Stimulated activated CD4-positive, alpha-beta T cell treated with anti-CD3 and anti-CD28 coated beads, Interleukin-1b, Interleukin-23, amount 100 ng/mL, for 24 hours (primary cell): ENCODE data around the gene OR5H14.
"Not testable (repeated sequence)": the region's sequence is repeated elsewhere in the genome, so short reads cannot be mapped to it uniquely, and the experiment has no call there.

Experiments used
- DNase-seq, 4 experiments: peaks; one replicate each; pipeline ENCODE4 v3.0.0-alpha.2; 2020; ENCODE audit warnings: low read depth in 4 of 4, low spot score in 1 of 4

The OR5H14 gene

DNA sequence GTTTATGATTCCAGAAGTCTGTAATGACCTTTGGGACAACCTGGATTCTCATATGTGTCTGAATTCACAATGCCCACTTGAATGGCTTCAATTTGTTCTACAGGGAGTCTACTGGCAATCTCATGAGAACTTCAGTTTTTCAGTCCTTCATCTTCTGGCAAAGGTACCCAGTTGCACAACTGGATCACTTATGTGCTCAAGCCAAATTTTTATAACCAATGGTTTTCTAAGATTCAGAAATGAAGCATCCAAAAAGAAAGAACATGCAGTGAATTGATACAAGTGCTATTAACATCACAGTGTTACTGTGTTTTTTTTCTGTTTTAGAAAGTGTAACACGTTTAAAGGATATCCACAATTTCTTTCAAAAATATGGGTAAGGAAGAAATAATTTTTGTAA is at the start of gene OR5H14:
OR5H14 (plus strand) TSS at position 301 of the 400 bp plus-strand sequence. CDS start 1,907 bp downstream, outside the sequence.
- no peak for DNase-seq

DNA sequence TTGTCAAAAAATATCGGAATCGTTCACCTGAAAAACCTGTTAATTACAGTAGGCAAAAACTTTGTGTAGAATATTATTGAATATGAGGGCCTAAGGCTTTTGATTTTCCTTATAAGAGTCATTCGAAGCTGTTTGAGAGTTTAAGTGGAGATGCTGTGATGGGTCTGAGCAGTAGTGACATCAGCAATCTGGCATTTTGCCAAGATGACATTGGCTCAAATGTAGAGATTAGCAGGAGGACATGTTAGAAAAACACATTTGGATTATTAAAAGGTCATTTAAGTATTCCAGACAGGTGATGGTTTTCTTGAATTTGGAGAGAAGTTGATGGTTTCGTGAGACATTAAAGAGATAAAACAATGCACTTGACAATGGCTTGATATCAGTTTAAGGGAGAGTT is 47.4 kb upstream of the OR5H14 start:
- DNase-seq: no peak

DNA sequence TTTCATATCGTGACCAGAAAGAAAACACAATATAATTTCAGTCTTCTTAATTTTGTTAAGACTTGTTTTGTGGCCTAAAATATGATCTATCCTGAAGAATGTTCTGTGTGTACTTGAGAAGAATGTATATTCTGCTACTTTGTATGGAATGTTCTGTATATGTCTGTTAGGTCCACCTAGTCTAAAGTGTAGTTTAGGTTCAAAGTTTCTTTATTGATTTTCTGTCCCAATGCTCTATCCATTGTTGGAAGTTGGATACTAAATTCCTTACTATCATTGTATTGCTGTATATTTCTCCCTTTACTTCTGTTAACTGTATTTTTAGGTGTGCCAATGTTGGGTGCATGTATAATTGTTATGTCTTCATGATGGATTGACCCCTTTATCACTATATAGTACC is 39.1 kb upstream of the OR5H14 start:
- no peak for DNase-seq

DNA sequence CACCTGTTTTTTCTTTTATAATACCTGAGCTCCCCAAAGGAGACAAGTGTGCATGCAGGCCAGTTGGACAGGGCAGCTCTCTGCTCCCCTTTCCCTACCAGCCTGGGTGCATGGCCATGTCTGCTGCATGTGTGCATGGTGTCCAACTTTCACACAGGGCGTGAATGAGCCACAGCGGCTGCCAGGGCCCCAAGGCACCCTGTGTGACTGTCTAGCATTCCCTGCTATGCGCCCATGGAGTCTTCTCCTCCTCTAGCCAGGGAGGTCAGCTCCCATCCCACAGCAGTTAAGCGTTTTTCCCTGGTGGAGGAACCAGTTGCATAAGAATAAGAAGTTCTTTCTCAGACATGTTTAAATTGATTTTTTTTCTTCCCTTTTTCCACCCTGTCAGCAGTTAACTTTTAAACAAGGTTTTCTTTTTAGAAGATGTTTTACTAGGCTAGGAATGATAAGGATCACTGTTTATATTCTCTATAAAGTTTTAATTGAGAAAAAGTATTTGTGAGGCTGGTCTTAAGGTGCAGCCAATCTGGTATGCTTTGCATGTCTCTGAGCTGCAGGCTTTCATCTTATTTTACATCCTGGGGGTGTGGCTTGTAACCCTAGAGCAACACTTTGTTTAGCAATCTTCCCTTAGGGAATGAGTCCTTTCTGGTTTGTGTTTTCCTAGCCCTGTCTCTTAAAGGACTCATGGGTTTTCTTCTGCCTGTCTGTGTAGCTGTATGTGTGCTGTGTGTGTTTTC is 37.3 kb upstream of the OR5H14 start:
- DNase-seq: no peak

DNA sequence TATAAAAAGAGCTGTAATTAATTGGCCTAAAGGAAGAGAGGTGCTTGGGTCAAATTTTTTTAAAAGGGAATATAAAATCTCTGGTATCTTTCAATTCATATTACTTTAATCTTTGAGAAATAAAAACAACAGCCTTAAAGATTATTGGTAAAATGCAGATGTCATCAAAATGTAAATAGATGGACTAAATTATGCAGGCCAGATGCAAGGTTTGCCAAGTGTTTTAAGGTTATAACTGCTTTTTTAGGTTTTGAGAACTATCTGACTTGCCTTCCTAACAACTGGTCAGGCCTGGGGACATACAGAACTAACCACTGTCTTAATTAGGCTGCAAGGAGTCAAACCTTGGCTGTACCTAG is 36.8 kb upstream of the OR5H14 start:
- no peak for DNase-seq

DNA sequence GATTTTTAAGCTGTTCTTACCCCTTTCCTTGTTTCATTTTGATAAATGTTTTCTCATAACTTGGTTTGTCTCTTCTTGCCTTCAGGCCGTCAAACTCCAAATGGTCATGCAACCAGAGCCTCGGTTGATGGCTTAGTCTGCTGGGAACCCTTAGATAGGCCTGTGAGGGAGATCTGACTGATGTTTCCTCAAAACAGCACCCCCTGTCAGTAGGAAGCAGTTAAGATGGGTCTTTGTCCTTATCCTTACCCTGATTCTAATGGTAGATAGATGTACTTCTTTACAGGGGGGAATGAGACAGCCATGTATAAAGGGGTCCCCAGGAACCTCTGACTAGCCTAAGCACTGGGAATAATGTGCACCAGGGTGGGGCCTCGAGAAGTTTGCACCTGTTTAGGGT is 33.0 kb upstream of the OR5H14 start:
- DNase-seq: no peak

DNA sequence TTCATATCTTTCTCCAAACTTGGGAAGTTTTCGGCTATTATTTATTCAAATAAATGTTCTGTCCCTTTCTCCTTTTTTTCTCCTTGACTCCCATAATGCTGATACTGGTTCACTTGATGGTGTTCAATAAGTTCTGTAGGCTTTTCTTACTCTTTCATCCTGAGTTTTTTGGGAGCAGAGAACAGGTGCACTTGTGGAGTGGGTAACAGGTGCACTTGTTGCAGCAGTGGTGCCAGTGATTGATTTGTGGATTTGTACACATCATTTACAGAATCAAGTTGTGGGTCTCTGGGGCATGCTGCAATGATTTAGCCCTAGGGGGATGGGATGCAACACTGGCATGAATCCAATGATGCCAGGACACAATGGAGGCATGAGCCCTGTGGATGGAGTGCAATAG is 31.6 kb upstream of the OR5H14 start:
- DNase-seq: no peak

DNA sequence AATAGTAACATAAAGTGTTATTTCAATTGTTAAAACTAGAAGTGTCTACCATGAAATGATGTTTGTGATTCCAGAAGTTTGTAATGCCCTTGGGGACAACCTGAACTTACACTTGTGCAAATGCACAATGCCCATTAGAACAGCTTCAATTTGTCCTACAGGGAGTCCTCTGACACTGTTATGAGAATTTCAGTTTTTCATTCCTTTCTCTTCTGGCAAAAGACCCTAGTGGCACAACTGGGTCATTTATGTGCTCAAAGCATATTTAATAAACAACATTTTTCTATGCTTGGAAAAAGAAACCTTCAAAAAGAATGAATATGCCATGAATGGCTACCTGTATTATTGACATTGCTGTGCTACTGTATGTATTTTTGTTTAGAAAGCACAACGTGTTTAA is 16.9 kb upstream of the OR5H14 start, which contains the start of gene OR5H1:
OR5H1 (plus strand) TSS at position 301 of the 400 bp plus-strand sequence. CDS start 1,977 bp downstream, outside the sequence.
- DNase-seq: no peak

DNA sequence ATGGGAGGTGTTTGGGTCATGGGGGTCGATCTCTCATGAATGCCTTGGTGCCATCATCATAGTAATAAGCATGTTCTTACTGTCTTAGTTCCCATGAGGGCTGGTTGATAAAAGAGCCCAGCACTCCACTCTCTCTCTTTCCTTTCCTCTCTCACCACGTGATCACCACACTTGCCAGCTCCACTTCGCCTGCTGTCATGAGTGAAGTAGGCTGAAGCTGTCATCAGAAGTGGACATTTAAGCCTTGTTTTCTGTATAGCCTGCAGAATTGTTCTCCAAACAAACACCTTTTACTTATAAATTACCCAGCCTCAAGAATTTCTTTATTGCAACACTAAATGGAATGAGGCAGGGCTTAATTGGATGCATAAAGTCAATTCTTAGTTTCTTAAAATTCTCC is 10.6 kb upstream of the OR5H14 start:
- no peak for DNase-seq

DNA sequence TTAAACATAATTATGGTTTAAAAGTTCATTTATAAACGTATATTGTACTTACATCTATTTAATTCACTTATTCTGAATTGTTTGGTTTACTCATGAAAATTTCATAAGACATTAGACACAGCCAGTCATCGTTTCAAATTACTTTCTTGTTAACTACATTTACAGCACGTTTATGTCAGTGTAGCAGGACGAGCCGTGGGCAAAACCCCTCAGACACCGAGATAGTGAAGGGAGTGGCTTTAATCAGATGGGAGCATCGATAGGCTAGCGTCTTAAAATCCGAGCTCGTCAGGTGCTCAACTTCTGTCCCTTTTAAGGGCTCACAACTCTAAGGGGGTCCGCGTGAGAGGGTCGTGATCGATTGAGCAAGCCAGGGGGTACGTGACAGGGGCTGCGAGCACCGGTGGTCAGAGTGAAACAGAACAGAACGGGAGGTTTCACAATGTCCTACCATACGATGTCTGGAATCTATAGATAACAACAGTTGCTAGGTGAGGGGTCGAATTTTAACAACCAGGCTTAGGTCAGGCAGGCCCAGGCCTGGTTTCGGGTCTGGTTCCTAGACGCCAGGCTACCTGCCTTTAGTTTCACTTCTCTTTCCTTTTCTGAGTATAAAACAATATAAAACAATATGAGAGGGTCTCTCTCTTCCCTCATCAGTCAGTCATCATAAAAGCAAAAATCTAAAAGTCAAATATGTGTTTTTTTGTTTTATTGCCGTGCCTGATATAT is 9.3 kb upstream of the OR5H14 start:
- DNase-seq: not testable (repeated sequence)

DNA sequence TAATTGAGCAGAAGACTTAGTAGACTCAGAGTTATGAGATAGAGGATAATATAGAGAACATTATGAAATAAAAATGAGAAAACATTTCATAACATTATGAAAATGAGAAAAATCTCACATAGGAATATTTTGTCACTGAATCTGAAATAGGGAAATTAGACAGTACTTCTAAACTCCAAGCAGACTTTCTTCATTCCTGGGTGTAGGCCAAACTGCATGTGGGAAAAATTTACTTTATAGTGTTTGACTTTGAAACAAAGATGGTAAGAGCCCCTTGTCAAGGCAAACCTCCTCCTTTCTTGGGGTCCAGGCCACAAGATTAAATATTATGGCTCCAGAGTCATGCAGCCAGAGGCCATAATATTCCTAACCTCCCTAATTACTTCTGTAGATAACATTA is 6.7 kb upstream of the OR5H14 start:
- no peak for DNase-seq

DNA sequence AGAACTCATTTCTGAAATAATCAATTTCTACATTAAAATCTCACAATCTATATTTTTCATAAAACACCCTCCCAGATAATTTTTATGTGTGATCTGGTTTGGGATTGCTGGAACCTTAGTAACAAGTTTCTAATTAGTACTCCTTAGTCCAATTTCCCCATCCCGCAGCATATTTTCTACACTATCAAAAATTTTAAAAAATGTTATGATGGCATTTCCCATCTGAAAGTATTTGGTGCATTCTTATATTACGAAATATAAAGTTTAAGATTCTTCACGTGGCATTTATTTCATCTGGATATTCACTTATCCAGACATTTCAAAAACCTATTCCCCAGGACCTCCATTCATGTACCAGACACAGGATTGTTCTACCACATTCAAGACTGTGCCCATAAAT is 1.5 kb downstream of the OR5H14 start:
- DNase-seq: no peak

DNA sequence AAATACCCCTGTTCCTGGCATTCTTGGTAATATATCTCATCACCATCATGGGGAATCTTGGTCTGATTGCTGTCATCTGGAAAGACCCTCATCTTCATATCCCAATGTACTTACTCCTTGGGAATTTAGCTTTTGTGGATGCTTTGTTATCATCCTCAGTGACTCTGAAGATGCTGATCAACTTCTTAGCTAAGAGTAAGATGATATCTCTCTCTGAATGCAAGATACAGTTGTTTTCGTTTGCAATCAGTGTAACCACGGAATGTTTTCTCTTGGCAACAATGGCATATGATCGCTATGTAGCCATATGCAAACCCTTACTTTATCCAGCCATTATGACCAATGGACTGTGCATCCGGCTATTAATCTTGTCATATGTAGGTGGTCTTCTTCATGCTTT is 2.2 kb downstream of the OR5H14 start:
- DNase-seq: not testable (repeated sequence)

DNA sequence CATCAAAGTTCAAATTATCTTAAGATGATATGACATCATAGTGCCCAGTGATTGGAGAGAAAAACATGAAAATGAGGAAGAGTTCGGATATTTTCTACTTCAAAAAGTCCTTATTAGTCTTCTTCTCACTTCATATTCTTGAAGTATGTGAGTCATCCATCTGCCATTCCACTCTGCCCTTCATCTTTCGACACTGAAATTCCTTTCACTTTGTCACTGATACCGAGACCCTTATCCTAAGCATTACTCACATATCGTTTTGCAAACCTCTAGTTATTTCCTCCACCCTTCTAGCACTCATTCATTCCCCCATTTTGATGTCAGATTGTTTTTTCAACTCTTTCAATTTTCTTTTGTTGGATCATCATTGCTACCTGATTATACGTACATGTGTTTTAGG is 4.0 kb downstream of the OR5H14 start:
- DNase-seq: no peak

DNA sequence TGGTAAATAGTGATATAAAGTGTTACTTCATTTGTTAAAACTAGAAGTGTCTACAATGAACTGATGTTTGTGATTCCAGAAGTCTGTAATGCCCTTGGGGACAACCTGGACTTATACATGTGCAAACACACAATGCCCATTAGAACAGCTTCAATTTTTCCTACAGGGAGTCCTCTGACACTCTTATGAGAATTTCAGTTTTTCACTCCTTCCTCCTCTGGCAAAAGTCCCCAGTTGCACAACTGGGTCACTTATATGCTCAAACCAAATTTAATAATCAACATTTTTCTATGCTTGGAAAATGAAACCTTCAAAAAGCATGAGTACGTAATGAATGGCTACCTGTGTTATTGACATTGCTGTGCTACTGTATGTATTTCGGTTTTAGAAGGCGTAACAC is 19.1 kb downstream of the OR5H14 start, which contains the start of gene OR5H15:
OR5H15 (plus strand) TSS at position 301 of the 400 bp plus-strand sequence. CDS start 2,004 bp downstream, outside the sequence.
- no peak for DNase-seq

DNA sequence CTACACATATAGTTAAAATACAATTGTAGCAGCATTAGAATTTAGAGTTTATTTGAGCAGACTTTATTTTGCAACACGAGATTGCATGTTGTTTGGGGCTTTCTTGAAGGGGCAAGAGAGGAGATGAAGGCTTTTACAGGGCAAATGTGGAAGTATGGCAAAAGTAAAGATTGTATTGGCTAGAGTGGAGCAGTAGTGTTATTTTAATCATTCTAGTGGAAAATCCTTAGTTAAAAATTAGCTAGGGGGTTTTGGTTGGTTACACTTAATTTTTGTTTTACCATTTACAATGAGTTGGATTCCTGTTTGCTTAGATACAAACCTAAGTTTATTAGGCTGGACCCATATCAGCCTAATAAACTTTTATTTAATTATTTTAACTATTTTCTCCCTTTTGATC is 23.8 kb downstream of the OR5H14 start:
- no peak for DNase-seq

DNA sequence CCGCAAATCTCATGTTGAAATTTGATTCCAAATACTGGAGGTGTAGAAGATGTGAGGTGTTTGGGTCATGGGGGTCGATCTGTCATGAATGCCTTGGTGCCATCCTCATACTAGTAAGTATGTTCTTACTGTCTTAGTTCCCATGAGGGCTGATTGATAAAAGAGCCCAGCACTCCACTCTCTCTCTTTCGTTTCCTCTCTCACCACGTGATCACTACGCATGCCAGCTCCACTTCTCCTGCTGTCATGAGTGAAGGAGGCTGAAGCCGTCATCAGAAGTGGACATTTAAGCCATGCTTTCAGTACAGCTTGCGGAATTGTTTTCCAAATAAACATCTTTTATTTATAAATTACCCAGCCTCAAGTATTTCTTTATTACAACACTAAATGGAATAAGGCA is 25.3 kb downstream of the OR5H14 start:
- no peak for DNase-seq

DNA sequence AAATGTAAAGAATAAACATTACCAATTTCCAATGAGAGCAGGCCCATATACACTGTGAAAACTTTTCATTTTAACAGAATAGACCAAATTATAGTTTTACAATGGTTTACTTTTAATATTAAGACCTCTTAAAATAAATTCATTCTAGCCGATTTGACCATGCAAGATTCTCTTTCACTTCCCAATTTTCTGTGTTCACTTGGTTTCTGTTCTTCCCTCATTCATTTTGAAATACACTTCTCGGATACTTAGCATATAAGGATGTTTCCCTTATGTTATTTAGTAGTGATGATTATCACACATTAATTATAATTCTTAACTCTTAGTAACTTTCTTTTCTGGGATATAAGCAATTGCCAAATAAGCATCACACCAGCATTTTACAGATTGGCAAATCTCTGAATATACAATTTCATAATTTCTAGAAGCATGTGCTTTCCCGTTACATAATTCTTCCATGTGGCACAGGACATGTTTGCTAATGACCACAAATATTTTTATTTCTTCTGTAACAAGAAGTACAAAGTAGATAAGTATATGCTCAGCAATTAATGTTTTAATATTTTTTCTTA is 33.1 kb downstream of the OR5H14 start:
- no peak for DNase-seq

DNA sequence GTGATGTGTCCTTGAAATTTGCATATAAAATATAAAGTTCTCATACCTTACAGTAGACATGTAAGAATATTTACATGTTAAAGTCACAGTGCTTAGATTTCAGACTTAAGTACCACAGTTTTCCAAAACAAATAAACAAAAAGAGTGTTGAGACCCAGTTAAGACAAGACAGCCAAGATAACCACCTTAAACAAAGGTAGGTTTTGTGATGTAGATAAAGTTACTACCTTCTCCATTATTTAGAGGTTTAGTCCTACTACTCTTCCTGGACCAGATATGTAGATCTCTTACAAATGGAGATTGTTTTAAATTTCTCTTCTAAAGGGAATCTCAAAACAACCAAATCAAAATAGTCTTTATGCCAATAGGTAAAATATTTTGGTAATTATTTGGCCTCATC is 34.9 kb downstream of the OR5H14 start:
- no peak for DNase-seq

DNA sequence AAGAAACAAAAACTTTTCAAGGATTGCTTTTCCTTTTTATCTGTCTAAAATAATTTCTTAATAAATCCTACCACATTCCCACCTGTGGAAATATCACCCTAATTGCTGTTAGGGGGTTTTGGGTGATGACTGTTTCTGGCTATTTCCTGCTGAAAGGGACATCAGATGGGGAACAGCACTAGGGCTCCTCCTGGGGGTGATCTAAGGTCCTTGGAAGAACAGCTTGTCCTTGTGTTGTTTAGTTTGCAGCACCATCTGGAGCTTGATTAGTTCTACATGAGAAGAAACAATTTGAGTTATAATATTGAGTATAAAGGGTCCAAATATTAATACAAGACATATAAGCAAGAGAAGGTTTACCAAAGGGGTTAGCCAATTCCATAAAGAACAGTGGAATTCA is 37.9 kb downstream of the OR5H14 start:
- DNase-seq: no peak

DNA sequence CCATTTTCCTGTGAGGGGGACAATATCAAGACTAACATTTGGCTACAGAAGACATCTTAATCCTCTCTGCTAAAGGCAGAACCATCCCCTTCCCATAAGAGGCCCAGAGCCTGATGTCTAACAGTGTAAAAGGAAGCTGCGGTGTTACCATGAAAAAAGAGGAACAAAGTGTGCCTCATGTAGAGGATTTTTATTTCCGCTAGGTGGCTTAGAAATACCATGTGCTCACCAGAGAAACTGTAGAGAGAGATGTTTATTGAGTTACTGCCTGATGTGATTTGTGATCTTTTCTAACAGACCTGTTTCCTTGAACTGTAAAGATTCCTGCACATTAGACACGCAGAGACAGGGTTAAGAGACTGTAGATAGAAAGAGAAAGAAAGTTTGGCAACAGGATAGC is 41.3 kb downstream of the OR5H14 start:
- DNase-seq: no peak

DNA sequence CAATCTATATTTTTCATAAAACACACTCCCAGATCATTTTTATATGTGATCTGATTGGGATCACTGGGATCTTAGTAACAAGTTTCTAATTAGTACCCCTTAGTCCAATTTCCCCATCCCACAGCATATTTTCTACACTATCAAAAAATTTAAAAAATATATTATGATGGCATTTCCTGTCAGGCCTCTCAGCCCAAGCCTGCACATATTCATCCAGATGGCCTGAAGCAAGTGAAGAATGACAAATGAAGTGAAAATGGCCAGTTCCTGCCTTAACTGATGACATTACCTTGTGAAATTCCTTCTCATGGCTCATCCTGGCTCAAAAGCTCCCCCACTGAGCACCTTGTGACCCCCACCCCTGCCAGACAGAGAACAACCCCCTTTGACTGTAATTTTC is 43.6 kb downstream of the OR5H14 start:
- not testable (repeated sequence) for DNase-seq
